ENCODE results near the gene MMD.
A peak's percentile ranks its signal among the peaks of the same experiment; 100 is the strongest.

The MMD gene

GRCh38 chr17:55347341-55347740, 74.3 kb downstream of the MMD start:
- H4K91ac ChIP-seq (ENCODE audit: low read depth, low read length): no peak overlapping the region
- DNase-seq: no peak
- H3K9me3 ChIP-seq (ENCODE audit: insufficient read depth, low read depth, low read length): no peaks in the 10 kb centered on the region
- no peak overlapping the region for H3K23ac ChIP-seq (ENCODE audit: low read length)
- no peak overlapping the region for H3K4ac ChIP-seq (ENCODE audit: low read depth, low read length)
- H3K4me2 ChIP-seq (ENCODE audit: low read length): no peak overlapping the region
- H4K8ac ChIP-seq (ENCODE audit: low read depth, low read length): no peak overlapping the region
- no peak overlapping the region for H3K27ac ChIP-seq (ENCODE audit: low read depth, low read length)
- no peaks in the 10 kb centered on the region for H3K79me2 ChIP-seq (ENCODE audit: control insufficient read depth, insufficient read depth, low read length, poor library complexity)
- H3K18ac ChIP-seq (ENCODE audit: low read length): no peak overlapping the region
- H3K9ac ChIP-seq (ENCODE audit: low read length): no peak overlapping the region
- no CpG with 5 or more reads among the region's 2 CpGs for WGBS (ENCODE audit: extremely low coverage, insufficient coverage, insufficient read length)
- no peaks in the 10 kb centered on the region for H3K36me3 ChIP-seq (ENCODE audit: control insufficient read depth in 1 of 2, insufficient read depth in 2 of 2, low read length in 2 of 2)
- H2BK12ac ChIP-seq (ENCODE audit: low read length): no peak overlapping the region
- no peaks in the 10 kb centered on the region for H3K27me3 ChIP-seq (ENCODE audit: insufficient read depth, low read length)
- H2AK5ac ChIP-seq (ENCODE audit: low read length): no peak overlapping the region
- H2BK120ac ChIP-seq (ENCODE audit: insufficient read depth, low read length, poor library complexity): no peak overlapping the region
- H3K4me3 ChIP-seq (ENCODE audit: low read depth, low read length): no peak overlapping the region
- no peak overlapping the region for H4K12ac ChIP-seq (ENCODE audit: low read depth, low read length)
- H2BK5ac ChIP-seq (ENCODE audit: low read depth, low read length, poor library complexity): no peak overlapping the region
- no peak overlapping the region for H3K14ac ChIP-seq (ENCODE audit: low read length)
- H3K79me1 ChIP-seq (ENCODE audit: low read length): no peaks in the 10 kb centered on the region
- no peak overlapping the region for H2AFZ ChIP-seq (ENCODE audit: insufficient read depth, low read length, poor library complexity)
- peaks cover 3 to 7% of the 10 kb centered on the region in 2 experiments for H3K4me1 ChIP-seq (ENCODE audit: control insufficient read depth in 1 of 2, insufficient read depth in 2 of 2, low read length in 2 of 2)

DNA sequence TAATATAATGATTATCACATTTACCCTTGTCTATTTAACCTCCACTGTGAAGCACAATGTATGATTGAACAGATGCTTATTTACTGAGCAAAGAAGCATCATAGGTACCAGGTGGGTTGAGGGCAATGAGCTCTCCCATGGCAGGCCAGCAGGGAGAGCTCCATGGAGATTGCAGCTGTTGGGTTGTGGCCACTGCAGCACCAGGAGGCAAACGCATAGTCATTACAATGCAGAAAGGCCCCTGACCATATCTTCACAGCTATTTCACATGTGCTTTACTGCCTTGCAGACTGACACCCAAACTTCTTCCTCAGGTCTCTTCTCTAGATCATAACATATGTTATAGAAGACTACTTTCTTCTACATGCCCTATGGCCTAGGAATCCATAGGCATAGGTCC, 75.0 kb downstream of the MMD start:
- WGBS (ENCODE audit: extremely low coverage, insufficient coverage, insufficient read length): no CpG with 5 or more reads among the region's 1 CpG
- Histone ChIP-seq H2BK12ac (ENCODE audit: low read length) (no peak overlapping the region), H3K79me2 (ENCODE audit: control insufficient read depth, insufficient read depth, low read length, poor library complexity) (no peaks in the 10 kb centered on the region)

DNA sequence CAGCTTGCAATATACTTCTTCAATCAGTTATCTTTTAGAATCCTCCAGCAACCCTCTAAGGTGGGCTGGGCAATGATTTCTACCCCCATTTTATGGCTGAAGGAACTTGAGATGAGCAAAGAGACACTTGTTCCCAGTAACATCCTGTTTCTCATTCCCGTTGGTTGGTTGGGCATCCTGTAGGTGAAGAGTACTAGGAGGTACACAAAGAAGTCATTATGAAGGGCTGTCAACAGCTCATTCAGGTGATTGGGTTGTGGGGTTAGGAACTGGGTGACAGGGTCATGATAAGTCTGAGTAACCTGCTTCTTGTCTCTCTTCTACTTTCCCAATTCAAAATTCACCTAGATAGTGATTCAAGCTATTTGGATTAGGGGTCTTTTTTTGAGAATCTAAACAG, 76.5 kb downstream of the MMD start:
- Histone ChIP-seq H3K4me2 (ENCODE audit: low read length) (no peak overlapping the region), H3K18ac (ENCODE audit: low read length) (no peak overlapping the region), H2AFZ (ENCODE audit: insufficient read depth, low read length, poor library complexity) (no peak overlapping the region), H3K79me2 (ENCODE audit: control insufficient read depth, insufficient read depth, low read length, poor library complexity) (no peaks in the 10 kb centered on the region), H3K79me1 (ENCODE audit: low read length) (no peaks in the 10 kb centered on the region), H3K14ac (ENCODE audit: low read length) (no peak overlapping the region), H3K4ac (ENCODE audit: low read depth, low read length) (no peak overlapping the region), H4K8ac (ENCODE audit: low read depth, low read length) (no peak overlapping the region), H2BK120ac (ENCODE audit: insufficient read depth, low read length, poor library complexity) (no peak overlapping the region), H3K27ac (ENCODE audit: low read depth, low read length) (no peak overlapping the region), H3K9me3 (ENCODE audit: insufficient read depth, low read depth, low read length) (no peaks in the 10 kb centered on the region), H2AK5ac (ENCODE audit: low read length) (no peak overlapping the region), H4K12ac (ENCODE audit: low read depth, low read length) (no peak overlapping the region), H3K27me3 (ENCODE audit: insufficient read depth, low read length) (no peaks in the 10 kb centered on the region), H3K4me1 (ENCODE audit: control insufficient read depth in 1 of 2, insufficient read depth in 2 of 2, low read length in 2 of 2) (peaks cover 5 to 7% of the 10 kb centered on the region in 2 experiments), H2BK12ac (ENCODE audit: low read length) (no peak overlapping the region), H3K36me3 (ENCODE audit: control insufficient read depth in 1 of 2, insufficient read depth in 2 of 2, low read length in 2 of 2) (no peaks in the 10 kb centered on the region), H2BK5ac (ENCODE audit: low read depth, low read length, poor library complexity) (no peak overlapping the region), H3K4me3 (ENCODE audit: low read depth, low read length) (no peak overlapping the region), H3K23ac (ENCODE audit: low read length) (no peak overlapping the region), H3K9ac (ENCODE audit: low read length) (no peak overlapping the region), H4K91ac (ENCODE audit: low read depth, low read length) (no peak overlapping the region)
- no peak for DNase-seq
- no CpG with 5 or more reads among the region's 1 CpG for WGBS (ENCODE audit: extremely low coverage, insufficient coverage, insufficient read length)

More for the DNA sequence above, 75.0 kb downstream of the MMD start:
- DNase-seq: no peak
- Histone ChIP-seq H3K18ac (ENCODE audit: low read length) (no peak overlapping the region), H4K91ac (ENCODE audit: low read depth, low read length) (no peak overlapping the region), H3K36me3 (ENCODE audit: control insufficient read depth in 1 of 2, insufficient read depth in 2 of 2, low read length in 2 of 2) (no peaks in the 10 kb centered on the region), H4K12ac (ENCODE audit: low read depth, low read length) (no peak overlapping the region), H3K9ac (ENCODE audit: low read length) (no peak overlapping the region), H3K14ac (ENCODE audit: low read length) (no peak overlapping the region), H3K79me1 (ENCODE audit: low read length) (no peaks in the 10 kb centered on the region), H2BK5ac (ENCODE audit: low read depth, low read length, poor library complexity) (no peak overlapping the region), H3K4ac (ENCODE audit: low read depth, low read length) (no peak overlapping the region), H3K9me3 (ENCODE audit: insufficient read depth, low read depth, low read length) (no peaks in the 10 kb centered on the region), H3K27ac (ENCODE audit: low read depth, low read length) (no peak overlapping the region), H3K4me1 (ENCODE audit: control insufficient read depth in 1 of 2, insufficient read depth in 2 of 2, low read length in 2 of 2) (peaks cover 3 to 7% of the 10 kb centered on the region in 2 experiments), H2BK120ac (ENCODE audit: insufficient read depth, low read length, poor library complexity) (no peak overlapping the region), H3K27me3 (ENCODE audit: insufficient read depth, low read length) (no peaks in the 10 kb centered on the region), H2AK5ac (ENCODE audit: low read length) (no peak overlapping the region), H2AFZ (ENCODE audit: insufficient read depth, low read length, poor library complexity) (no peak overlapping the region), H4K8ac (ENCODE audit: low read depth, low read length) (no peak overlapping the region), H3K23ac (ENCODE audit: low read length) (no peak overlapping the region), H3K4me3 (ENCODE audit: low read depth, low read length) (no peak overlapping the region), H3K4me2 (ENCODE audit: low read length) (no peak overlapping the region)

GRCh38 chr17:55344514-55344997, 77.1 kb downstream of the MMD start:
- Histone ChIP-seq H2BK12ac (ENCODE audit: low read length) (no peak overlapping the region), H4K12ac (ENCODE audit: low read depth, low read length) (no peak overlapping the region), H3K4ac (ENCODE audit: low read depth, low read length) (no peak overlapping the region), H4K91ac (ENCODE audit: low read depth, low read length) (no peak overlapping the region), H3K27ac (ENCODE audit: low read depth, low read length) (no peak overlapping the region), H3K9ac (ENCODE audit: low read length) (no peak overlapping the region), H3K4me3 (ENCODE audit: low read depth, low read length) (no peak overlapping the region), H3K79me1 (ENCODE audit: low read length) (no peaks in the 10 kb centered on the region), H3K23ac (ENCODE audit: low read length) (no peak overlapping the region), H3K9me3 (ENCODE audit: insufficient read depth, low read depth, low read length) (no peaks in the 10 kb centered on the region), H2BK5ac (ENCODE audit: low read depth, low read length, poor library complexity) (no peak overlapping the region), H3K18ac (ENCODE audit: low read length) (no peak overlapping the region), H3K36me3 (ENCODE audit: control insufficient read depth in 1 of 2, insufficient read depth in 2 of 2, low read length in 2 of 2) (no peaks in the 10 kb centered on the region), H3K4me1 (ENCODE audit: control insufficient read depth in 1 of 2, insufficient read depth in 2 of 2, low read length in 2 of 2) (peaks cover 5 to 7% of the 10 kb centered on the region in 2 experiments), H2AFZ (ENCODE audit: insufficient read depth, low read length, poor library complexity) (no peak overlapping the region), H3K79me2 (ENCODE audit: control insufficient read depth, insufficient read depth, low read length, poor library complexity) (no peaks in the 10 kb centered on the region), H3K4me2 (ENCODE audit: low read length) (no peak overlapping the region), H2BK120ac (ENCODE audit: insufficient read depth, low read length, poor library complexity) (no peak overlapping the region), H2AK5ac (ENCODE audit: low read length) (no peak overlapping the region), H3K27me3 (ENCODE audit: insufficient read depth, low read length) (no peaks in the 10 kb centered on the region), H4K8ac (ENCODE audit: low read depth, low read length) (no peak overlapping the region), H3K14ac (ENCODE audit: low read length) (no peak overlapping the region)
- no CpG with 5 or more reads among the region's 3 CpGs for WGBS (ENCODE audit: extremely low coverage, insufficient coverage, insufficient read length)
- peak; percentile 67 to 96 for DNase-seq
